Ovary (tissue), 9 donors: ENCODE results near the gene PKMYT1. TPM values are rescaled to one million over a fixed set of nuclear protein-coding genes. Genes with fewer than 3 reads are reported as not detected.

ENCODE experiments used
- DNase-seq, 5 donors: peaks; one replicate each; pipeline ENCODE4 v3.0.0-alpha.2; 2019 to 2020
- H3K27ac ChIP-seq, 2 donors: fragments of 200-600 bp; one replicate each; pipeline versions ENCODE4 v1.5.1 to v1.8.0; 2019 to 2022
- H3K27me3 ChIP-seq: fragments of 200-600 bp; one replicate; pipeline ENCODE4 v1.8.0; 2022
- H3K36me3 ChIP-seq: fragments of 200-600 bp; sonication (generic); one replicate; pipeline ENCODE4 v1.5.1; 2019
- H3K4me1 ChIP-seq: one replicate; pipeline ENCODE4 v1.8.1; 2013; ENCODE audit warnings: mild to moderate bottlenecking, moderate library complexity; ENCODE audit not compliant: insufficient read depth
- H3K4me3 ChIP-seq: fragments of 200-600 bp; sonication (generic); one replicate; pipeline ENCODE4 v1.5.1; 2017
- H3K9me3 ChIP-seq, 2 donors: fragments of 200-600 bp in 1 of 2; sonication (generic) in 1 of 2; one replicate each; pipeline versions ENCODE4 v1.5.1 to v1.8.1; 2013 to 2019; ENCODE audit warnings: mild to moderate bottlenecking in 1 of 2, moderate library complexity in 1 of 2
- EP300 ChIP-seq: sonication (generic); formaldehyde crosslinking; IDR thresholded peaks from one replicate; pipeline ENCODE4 v1.6.1; 2017; ENCODE audit warnings: antibody characterized with exemption
- POLR2A ChIP-seq: fragments of 450-650 bp; IDR thresholded peaks from one replicate; pipeline ENCODE4 v1.6.1; 2017; ENCODE audit warnings: antibody characterized with exemption, mild to moderate bottlenecking, moderate library complexity
- WGBS, 3 donors: extraction: QIAGEN DNeasy Blood & Tissue Kit in 1 of 3; methylation state at CpG; one replicate each; pipeline versions ENCODE4 v1.1.5 to v1.1.7; 2013 to 2017; 5-methylcytosine and 5-hydroxymethylcytosine counted together
- intact Hi-C, 4 donors: fragments of 100-400 bp; cut with DNase I; formaldehyde crosslinking; loops; one replicate each; pipeline versions ENCODE4 v1.11.0 to v1.15.1; 2022 to 2023
- polyA plus RNA-seq, 2 donors: library from polyadenylated mRNA; stranded (reverse); fragments of 200-250 nt in 1 of 2; fragments of 350-450 nt in 1 of 2; fragmentation: Illumina TruSeq in 1 of 2; extraction: RNeasy Lipid Tissue Mini Kit (QIAGEN cat#74804) in 1 of 2; gene quantifications; one replicate each; pipeline ENCODE4 v1.2.3, GENCODE V29; 2013 to 2014
- total RNA-seq, 7 donors: library from RNA; depleted of rRNA in 2 of 7; stranded (reverse); fragments of >200 nt in 2 of 7; fragmentation: NEBNext Ultra II Directional in 3 of 7; extraction: Animal tissue kit (Norgen Biotek cat#: 25700) in 3 of 7; gene quantifications; one replicate each; pipeline versions ENCODE4 v1.1.0 to v1.2.4, GENCODE V29; 2016 to 2023
- TF ChIP-seq, protein P1 (sequence below), 3 donors: fragments of 450-650 bp in 2 of 3; fragments of 200-600 bp in 1 of 3; IDR thresholded peaks; one replicate each; pipeline versions ENCODE4 v1.5.1 to v1.8.0; 2016 to 2022; ENCODE audit warnings: antibody characterized with exemption in 3 of 3, mild to moderate bottlenecking in 1 of 3
- donor health status: DM: no; HTN: no; CAD: no; lungs with moderate emphysema.
- donor health status: DM: no; HTN: no; CAD: no.
- donor health status: Bipolar disorder and iron deficiency.
- donor health status: DM: yes; HTN: yes; CAD: no.
- donor health status: DM: no; HTN: no; CAD: no.
- donor health status: DM: yes; HTN: yes; CAD: no.

Gene PKMYT1
- total and polyA plus RNA-seq, 9 donors: 0.23 to 2.6 (median 0.86) TPM; not detected in 3

GRCh38 chr16:3013998-3014690 is 33.9 kb upstream of the PKMYT1 start:
- H3K4me1 ChIP-seq: no peaks in the 10 kb centered on the region
- H3K9me3 ChIP-seq: no peaks in the 10 kb centered on the region
- H3K27ac ChIP-seq: no peak overlapping the region
- TF ChIP-seq POLR2A (no peak), EP300 (no peak)
- TF ChIP-seq, protein P1, sequence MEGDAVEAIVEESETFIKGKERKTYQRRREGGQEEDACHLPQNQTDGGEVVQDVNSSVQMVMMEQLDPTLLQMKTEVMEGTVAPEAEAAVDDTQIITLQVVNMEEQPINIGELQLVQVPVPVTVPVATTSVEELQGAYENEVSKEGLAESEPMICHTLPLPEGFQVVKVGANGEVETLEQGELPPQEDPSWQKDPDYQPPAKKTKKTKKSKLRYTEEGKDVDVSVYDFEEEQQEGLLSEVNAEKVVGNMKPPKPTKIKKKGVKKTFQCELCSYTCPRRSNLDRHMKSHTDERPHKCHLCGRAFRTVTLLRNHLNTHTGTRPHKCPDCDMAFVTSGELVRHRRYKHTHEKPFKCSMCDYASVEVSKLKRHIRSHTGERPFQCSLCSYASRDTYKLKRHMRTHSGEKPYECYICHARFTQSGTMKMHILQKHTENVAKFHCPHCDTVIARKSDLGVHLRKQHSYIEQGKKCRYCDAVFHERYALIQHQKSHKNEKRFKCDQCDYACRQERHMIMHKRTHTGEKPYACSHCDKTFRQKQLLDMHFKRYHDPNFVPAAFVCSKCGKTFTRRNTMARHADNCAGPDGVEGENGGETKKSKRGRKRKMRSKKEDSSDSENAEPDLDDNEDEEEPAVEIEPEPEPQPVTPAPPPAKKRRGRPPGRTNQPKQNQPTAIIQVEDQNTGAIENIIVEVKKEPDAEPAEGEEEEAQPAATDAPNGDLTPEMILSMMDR (IDR thresholded peaks at IDR 0.05): no peak
- H3K27me3 ChIP-seq: no peaks in the 10 kb centered on the region
- no peak for DNase-seq
- WGBS, 3 donors: 44 to 55% (median 48%) methylated on average over 9 to 12 of the region's 12 CpGs
- intact Hi-C loops: no loop called here
- no peaks in the 10 kb centered on the region for H3K36me3 ChIP-seq
- no peak overlapping the region for H3K4me3 ChIP-seq

- Histone ChIP-seq H3K4me1 (no peaks in the 10 kb centered on the region), H3K27ac (no peak overlapping the region), H3K36me3 (no peaks in the 10 kb centered on the region), H3K27me3 (no peaks in the 10 kb centered on the region), H3K4me3 (no peak overlapping the region), H3K9me3 (no peaks in the 10 kb centered on the region)
- 42 to 43% (median 42%) methylated on average over 19 to 27 of the region's 27 CpGs for WGBS, 3 donors
- intact Hi-C loops: no loop called here
- DNase-seq: no peak
- TF ChIP-seq EP300: no peak
Measured at GRCh38 chr16:3013491-3013951, 33.3 kb upstream of the PKMYT1 start.

GRCh38 chr16:3012828-3013420 is 32.7 kb upstream of the PKMYT1 start, which contains the start of gene CLDN9:
Gene CLDN9, plus strand, starts transcription at chr16:3012923. Its CDS starts 440 bp downstream, at chr16:3013363.
- intact Hi-C loops: no loop called here
- TF ChIP-seq, protein P1 (IDR thresholded peaks at IDR 0.05): no peak
- TF ChIP-seq POLR2A: no peak
- TF ChIP-seq EP300: no peak
- H3K36me3 ChIP-seq: no peaks in the 10 kb centered on the region
- no peak within 1 kb of the TSS for H3K27ac ChIP-seq
- H3K4me3 ChIP-seq: no peak within 1 kb of the TSS
- DNase-seq: no peak
- WGBS, 3 donors: 39 to 45% (median 42%) methylated on average over 10 to 27 of the region's 27 CpGs
- no peaks in the 10 kb centered on the region for H3K4me1 ChIP-seq
- H3K27me3 ChIP-seq: no peaks in the 10 kb centered on the region
- H3K9me3 ChIP-seq: no peaks in the 10 kb centered on the region

- intact Hi-C loops: no loop called here
- Histone ChIP-seq H3K36me3 (no peaks in the 10 kb centered on the region), H3K4me3 (no peak overlapping the region), H3K27me3 (peaks cover 3% of the 10 kb centered on the region), H3K9me3 (no peaks in the 10 kb centered on the region), H3K4me1 (no peaks in the 10 kb centered on the region), H3K27ac (no peak overlapping the region)
- no peak for DNase-seq
- TF ChIP-seq, protein P1 (IDR thresholded peaks at IDR 0.05): no peak
- TF ChIP-seq POLR2A (no peak), EP300 (no peak)
- whole genome bisulfite sequencing, 3 donors: 5 to 9% (median 8%) methylated on average over 19 of the region's 19 CpGs
Measured at GRCh38 chr16:3012246-3012645, 32.0 kb upstream of the PKMYT1 start.

DNA sequence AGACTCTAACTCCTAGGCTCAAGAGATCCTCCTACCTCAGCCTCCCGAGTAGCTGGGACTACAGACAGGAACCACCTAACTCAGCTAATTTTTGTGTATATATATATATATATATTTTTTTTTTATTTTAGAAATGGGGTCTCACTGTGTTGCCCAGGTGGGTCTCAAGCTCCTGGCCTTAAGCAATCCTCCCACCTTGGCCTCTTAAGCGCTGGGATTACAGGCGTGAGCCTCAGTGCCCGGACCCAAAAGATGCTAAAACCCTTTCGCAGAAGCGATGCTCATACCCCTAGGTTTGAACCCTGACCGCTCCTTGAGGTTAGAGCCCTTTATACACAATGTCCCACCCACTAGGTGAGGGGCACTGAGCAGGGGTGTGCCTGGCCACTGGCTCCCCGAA is 30.3 kb upstream of the PKMYT1 start:
- Histone ChIP-seq H3K4me3 (no peak overlapping the region), H3K27me3 (peaks cover 8% of the 10 kb centered on the region), H3K9me3 (no peaks in the 10 kb centered on the region), H3K4me1 (no peaks in the 10 kb centered on the region), H3K36me3 (no peaks in the 10 kb centered on the region), H3K27ac (no peak overlapping the region)
- intact Hi-C loops: no loop called here
- 80 to 83% (median 81%) methylated on average over 8 of the region's 8 CpGs for WGBS, 3 donors
- TF ChIP-seq, protein P1 (IDR thresholded peaks at IDR 0.05): no peak
- TF ChIP-seq POLR2A: no peak
- TF ChIP-seq EP300: no peak
- DNase-seq: no peak
